ENCODE data around the gene KIAA0930.

- TF ChIP-seq CTCF (IDR thresholded peaks at IDR 0.05) (no peak), POLR2A (IDR thresholded peaks at IDR 0.05) (no peak)
Measured at GRCh38 chr22:45239681-45240051, 1.0 kb downstream of the KIAA0930 start.
